ENCODE data around the gene ZNF683.

The ZNF683 gene

DNA sequence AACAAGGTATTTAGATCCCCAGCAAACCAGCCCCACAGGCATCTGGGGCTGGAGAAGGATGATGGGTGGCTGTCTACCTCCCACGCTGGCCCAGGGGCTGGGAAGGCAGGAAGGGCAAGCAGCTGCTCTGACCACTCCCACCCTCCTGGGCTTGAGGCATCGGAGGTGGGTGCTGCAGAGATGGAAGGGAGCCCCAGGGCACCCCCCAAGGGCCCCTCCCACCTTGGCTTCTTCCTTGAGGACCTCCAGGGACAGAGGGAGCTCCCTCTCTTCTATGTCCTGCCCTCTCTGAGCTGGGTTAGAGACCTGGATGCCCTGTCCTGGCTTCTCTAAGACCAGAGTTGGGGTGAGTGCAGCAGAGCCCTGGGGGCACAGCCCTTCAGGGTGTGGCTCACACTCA, 51.7 kb downstream of the ZNF683 start:
- no peak overlapping the region for H3K4me3 ChIP-seq (ENCODE audit: control insufficient read depth, low read depth, low read length)
- no peak for DNase-seq (ENCODE audit: low read depth)
- TF ChIP-seq, protein P1, sequence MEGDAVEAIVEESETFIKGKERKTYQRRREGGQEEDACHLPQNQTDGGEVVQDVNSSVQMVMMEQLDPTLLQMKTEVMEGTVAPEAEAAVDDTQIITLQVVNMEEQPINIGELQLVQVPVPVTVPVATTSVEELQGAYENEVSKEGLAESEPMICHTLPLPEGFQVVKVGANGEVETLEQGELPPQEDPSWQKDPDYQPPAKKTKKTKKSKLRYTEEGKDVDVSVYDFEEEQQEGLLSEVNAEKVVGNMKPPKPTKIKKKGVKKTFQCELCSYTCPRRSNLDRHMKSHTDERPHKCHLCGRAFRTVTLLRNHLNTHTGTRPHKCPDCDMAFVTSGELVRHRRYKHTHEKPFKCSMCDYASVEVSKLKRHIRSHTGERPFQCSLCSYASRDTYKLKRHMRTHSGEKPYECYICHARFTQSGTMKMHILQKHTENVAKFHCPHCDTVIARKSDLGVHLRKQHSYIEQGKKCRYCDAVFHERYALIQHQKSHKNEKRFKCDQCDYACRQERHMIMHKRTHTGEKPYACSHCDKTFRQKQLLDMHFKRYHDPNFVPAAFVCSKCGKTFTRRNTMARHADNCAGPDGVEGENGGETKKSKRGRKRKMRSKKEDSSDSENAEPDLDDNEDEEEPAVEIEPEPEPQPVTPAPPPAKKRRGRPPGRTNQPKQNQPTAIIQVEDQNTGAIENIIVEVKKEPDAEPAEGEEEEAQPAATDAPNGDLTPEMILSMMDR (IDR thresholded peaks at IDR 0.05; ENCODE audit: control insufficient read depth, insufficient read depth, low read depth, low read length, missing control alignments), result no peak

DNA sequence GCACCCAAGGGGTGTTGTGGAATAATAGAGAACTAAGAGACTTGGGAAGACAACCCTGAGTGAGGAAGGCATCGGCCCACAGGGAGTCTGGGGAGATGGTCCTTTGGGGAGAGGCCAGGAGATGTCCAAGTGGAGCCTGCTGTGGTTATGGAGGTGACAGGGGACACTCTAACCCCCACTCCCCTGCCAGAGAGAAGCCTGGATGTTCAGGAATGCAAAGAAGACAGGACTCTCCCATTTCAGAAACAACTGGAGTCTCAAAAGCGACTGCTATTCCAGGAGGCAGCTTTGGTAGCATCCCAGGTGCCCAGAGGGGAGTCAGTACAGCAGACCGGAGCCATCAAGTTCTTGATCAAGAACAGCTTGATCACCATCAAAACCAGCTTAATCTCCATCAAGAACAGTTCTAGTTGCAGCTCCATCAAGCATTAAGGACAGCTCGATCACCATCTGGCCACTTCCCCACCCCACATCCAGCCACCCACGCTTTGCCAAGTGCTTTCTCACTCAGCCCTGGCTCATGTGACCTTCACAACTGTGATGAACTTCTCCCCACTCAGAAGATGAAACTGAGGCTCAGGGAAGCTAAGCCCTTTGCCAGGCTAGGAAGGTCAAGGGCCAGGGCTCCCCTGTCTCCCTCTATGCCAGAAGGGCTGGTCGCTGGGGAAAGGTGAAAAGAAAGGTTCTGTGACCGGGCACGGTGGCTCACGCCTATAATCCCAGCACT, 54.0 kb downstream of the ZNF683 start:
- DNase-seq (ENCODE audit: low read depth), result no peak
- TF ChIP-seq, protein P1 (IDR thresholded peaks at IDR 0.05; ENCODE audit: control insufficient read depth, insufficient read depth, low read depth, low read length, missing control alignments), result no peak

DNA sequence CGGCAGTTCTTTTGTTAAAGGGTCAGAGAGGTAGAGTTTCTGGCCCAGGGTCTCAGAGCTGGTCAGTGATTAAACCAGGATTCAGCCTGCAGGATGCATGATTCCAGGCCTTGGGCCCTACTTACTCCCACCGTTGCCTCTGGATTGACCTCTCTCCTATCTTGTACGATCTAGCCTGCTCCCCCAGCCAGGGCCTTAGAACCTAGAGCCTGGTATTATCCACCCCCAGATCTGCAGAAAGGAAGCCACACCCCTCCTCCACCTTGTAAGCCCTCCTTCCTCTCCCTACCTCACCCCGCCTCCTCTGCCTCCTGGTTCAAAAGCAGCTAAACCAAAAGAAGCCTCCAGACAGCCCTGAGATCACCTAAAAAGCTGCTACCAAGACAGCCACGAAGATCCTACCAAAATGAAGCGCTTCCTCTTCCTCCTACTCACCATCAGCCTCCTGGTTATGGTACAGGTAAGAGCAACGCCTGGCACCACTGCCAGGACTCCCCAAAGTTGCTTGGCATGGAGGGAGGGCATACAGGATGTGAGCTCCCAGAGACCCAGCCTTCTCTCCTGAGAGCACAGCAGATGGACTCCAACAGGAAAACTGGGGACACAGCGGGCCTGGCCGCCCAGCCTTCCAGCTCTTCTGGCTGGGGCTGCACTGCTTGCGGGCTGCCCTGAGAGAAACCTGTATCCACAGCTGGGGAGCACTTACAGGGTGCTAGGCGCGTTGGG, 54.8 kb downstream of the ZNF683 start, which contains the start of gene CD52:
Gene CD52, plus strand, starts transcription at position 347 of the 726 bp plus-strand sequence. Its CDS starts 60 bp downstream, at position 407.
- TF ChIP-seq, protein P1 (IDR thresholded peaks at IDR 0.05; ENCODE audit: control insufficient read depth, insufficient read depth, low read depth, low read length, missing control alignments), result no peak
- no peak for DNase-seq (ENCODE audit: low read depth)
- no peak within 1 kb of the TSS for H3K4me3 ChIP-seq (ENCODE audit: control insufficient read depth, low read depth, low read length)

More for the DNA sequence above, 54.0 kb downstream of the ZNF683 start:
- no peak overlapping the region for H3K4me3 ChIP-seq (ENCODE audit: control insufficient read depth, low read depth, low read length)

DNA sequence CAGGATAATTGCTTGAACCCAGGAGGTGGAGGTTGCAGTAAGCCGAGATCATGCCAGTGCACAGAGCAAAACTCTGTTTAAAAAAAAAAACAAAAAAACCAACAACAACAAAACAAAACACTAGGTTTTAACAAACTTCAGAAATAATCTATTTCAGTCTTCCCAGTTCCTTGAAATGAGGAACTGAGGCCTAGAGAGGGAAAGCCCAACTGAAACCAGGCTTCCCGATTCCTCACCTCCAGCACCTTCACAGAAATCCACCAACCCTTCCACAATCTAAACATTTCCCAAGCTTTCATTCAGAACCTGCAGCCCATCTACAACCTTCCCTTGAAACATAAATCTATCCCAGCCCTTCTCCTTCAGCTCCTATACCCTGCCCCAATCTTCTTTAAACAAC, 55.4 kb downstream of the ZNF683 start:
- no peak overlapping the region for H3K4me3 ChIP-seq (ENCODE audit: control insufficient read depth, low read depth, low read length)
- TF ChIP-seq, protein P1 (IDR thresholded peaks at IDR 0.05; ENCODE audit: control insufficient read depth, insufficient read depth, low read depth, low read length, missing control alignments), result no peak
- DNase-seq (ENCODE audit: low read depth), result no peak

DNA sequence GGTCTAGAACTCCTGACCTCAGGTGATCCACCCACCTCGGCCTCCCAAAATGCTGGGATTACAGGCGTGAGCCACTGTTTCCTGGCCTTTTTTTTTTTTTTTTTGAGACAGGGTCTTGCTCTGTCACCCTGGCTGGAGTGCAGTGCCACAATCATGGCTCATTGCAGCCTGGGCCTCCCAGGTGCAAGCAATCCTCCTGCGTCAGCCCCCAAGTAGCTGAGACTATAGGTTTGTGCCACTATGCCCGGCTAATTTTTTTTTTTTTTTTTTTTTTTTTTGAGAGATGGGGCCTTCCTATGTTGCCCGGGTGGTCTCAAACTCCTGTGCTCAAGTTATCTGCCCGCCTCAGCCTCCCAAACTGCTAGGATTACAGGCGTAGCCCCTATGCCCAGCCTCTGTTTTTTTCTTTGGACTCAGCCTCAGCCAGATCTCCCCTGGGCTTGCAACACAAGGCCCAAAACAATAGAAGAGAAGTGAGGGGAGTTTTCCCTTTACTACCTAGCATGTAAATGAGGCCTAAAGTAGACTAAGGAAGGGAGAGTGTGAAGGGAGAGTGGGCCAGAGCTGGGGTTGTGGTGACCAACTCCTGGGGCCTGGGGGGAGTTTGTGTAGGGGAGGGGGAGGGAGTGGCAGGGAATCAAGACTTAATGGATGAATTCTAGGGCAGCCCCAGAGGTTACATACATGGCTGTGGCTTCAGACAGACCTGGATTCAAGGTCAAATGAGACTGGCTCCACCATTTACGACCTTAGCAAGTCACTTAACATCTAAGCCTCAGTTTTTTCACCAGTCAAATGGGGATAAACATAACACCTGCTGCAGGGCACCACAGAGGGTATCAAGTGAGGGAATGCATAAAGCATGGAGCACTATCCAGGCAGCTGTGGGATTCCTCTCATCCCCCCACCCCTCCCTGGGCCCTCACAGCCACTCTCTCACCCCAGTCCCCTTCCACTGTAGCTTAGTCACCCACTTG, 56.4 kb downstream of the ZNF683 start:
- no peak for DNase-seq (ENCODE audit: low read depth)
- TF ChIP-seq, protein P1 (IDR thresholded peaks at IDR 0.05; ENCODE audit: control insufficient read depth, insufficient read depth, low read depth, low read length, missing control alignments), result no peak
- H3K4me3 ChIP-seq (ENCODE audit: control insufficient read depth, low read depth, low read length), result no peak overlapping the region

DNA sequence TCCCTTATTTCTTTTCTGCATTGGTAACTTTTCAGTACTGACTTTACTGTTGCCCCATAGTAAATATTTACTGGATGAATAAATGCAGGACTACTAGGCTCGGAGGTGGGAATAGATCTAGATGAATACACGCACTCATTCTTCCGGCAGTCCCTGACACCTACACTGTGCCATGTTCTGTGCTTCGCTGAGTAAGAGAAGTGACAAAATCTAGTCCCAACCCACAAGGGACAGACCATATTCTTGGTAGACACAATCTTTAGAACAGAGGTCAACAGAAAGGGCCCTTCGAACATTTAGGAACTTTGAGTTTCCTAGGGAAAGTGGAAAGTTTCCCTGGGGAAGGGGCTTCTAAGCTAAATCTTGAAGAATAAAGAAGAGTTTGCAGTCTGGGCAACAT, 58.0 kb downstream of the ZNF683 start:
- no peak for DNase-seq (ENCODE audit: low read depth)
- no peak overlapping the region for H3K4me3 ChIP-seq (ENCODE audit: control insufficient read depth, low read depth, low read length)
- TF ChIP-seq, protein P1 (IDR thresholded peaks at IDR 0.05; ENCODE audit: control insufficient read depth, insufficient read depth, low read depth, low read length, missing control alignments), result no peak

Data from AG09309 (cell line).